T-helper 2 cell treated with Interferon-gamma antibody and Interleukin-4, amounts not matched to agents 100 ng/mL and 5 ng/mL, for 36 hours (primary cell): ENCODE measurements around the gene TSPAN9. TPM values are rescaled to one million over a fixed set of nuclear protein-coding genes. Genes with fewer than 3 reads are reported as not detected.

Source experiments
- intact Hi-C: fragments of 100-400 bp; cut with micrococcal nuclease; formaldehyde crosslinking; loops from one replicate; pipeline ENCODE4 v1.15.1; 2023
- total RNA-seq: library from RNA; stranded (reverse); gene quantifications from 2 replicates; pipeline ENCODE4 v1.2.3, GENCODE V29; 2022

Gene TSPAN9
- total RNA-seq, 1 donor from 2014 or later: not detected

DNA sequence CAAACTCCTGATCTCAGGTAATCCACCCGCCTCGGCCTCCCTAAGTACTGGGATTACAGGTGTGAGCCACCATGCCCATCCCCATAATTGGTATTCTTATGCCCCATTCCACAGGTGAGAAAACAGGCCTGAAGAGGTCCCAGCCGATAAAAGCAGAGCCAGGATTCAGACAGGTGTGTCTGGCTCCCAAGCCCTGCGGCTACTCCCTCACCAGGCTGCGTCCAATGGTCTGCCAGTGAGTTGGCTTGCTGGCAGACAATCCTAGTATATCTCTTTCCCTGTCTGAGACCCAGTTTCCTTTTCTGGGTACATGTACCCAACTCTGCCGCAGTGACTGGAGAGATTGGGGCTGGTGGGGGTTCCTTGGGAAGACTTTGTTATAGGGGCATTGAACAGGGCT, 1.9 kb upstream of the TSPAN9 start:
- intact Hi-C loops: no loop called here

- intact Hi-C loops: no loop called here
Measured at GRCh38 chr12:3077572-3078081, 448 bp downstream of the TSPAN9 start.

DNA sequence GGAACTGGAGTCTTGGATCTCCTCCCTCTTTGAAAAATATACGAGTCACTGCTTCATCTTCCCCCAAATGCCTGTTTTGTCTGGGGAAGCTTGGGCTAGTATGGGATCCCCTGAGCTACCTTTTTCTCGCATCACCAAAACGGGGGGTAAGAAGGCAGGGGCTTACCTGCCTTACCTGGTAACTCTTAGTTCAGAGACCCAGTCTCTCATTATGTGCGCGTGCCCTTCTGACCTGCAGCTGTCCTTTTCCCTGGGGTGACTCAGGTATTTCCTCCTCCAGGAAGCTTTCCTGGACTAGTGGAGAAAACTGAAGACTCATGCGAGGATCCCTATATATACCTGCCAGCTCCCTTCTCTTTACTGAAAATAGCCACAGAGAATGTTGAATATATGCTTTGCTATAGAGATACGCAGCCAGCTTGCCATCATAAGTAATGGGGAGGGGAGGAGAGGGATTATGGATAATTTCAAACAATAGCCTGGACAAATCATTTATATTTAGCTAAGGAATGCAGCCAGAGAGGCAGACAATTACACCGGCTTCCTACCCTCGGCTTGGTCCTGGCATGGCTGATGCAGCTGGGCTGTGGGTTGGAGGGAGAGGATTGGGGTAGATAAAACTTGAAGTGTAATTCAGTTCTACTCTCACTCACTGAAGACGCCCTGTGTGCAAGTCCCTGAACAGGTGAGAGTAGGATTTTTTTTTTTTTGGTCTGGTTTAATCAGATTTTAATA, 1.1 kb downstream of the TSPAN9 start:
- intact Hi-C loops: no loop called here

- intact Hi-C loops: no loop called here
Measured at GRCh38 chr12:3081091-3081490, 3.9 kb downstream of the TSPAN9 start.

- intact Hi-C loops: no loop called here
Measured at GRCh38 chr12:3081886-3082285, 4.7 kb downstream of the TSPAN9 start.

GRCh38 chr12:3083241-3083920, 6.2 kb downstream of the TSPAN9 start:
- intact Hi-C loops: no loop called here

DNA sequence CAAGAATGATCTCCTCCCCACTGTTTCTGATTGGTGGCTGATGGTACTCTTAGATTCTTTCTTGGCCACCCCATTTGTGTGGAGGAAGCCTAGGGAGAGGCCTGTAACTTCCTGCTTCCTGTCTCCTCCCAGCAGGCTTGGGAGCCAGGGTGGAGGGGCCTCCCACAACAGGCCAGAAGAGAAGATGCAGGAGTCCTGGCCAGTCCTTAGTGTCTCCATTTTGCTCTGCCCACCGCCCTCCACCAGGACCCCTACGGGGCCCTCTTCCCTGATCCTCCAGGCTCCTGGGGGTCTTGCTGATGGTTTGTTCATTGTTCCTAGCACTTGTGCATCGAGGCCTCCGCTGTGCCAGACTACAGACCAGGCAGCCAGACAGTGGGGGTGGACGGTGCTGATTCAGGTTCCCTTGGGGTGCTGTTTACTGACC, 6.8 kb downstream of the TSPAN9 start:
- intact Hi-C loops: no loop called here

GRCh38 chr12:3084742-3085141, 7.6 kb downstream of the TSPAN9 start:
- intact Hi-C loops: no loop called here

DNA sequence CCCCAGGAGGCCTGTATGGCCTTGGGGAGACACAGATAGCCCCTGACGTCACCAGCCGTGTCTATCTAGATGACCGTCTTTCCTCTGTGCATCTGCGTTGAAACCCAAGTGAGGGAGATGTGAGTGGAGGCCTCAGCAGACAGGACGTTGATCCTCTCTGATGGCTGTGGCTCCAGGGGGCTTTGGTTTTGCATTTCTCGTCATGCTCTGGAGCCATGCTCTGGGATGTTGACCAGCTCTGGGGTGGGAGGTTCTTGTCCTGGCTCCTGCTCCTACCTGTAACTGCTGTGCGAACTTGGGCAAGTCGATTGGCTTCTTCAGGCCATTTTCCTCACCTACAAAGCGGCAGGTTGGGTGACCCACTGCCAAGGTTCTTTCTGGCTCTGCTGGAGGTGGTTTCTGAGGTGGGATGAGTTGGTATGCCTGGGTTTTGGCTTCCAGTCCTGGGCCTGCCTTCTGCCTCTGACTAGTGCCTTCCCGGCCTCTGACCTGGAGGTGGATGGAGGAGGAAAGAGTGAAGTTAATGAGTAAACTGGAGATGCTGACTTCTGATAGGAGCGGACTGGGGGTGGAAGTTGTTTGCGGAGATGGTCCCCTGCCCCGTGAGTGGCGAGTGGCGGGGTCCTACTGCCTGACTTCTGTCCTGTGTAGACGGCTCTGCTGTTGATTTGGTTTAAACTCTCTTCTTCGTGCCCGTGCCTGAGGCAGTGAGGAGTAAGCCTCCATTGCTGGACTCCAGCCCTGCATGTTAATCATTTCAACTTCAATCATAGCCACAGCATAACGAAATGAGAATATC, 8.4 kb downstream of the TSPAN9 start:
- intact Hi-C loops: no loop called here

GRCh38 chr12:3086211-3086610, 9.0 kb downstream of the TSPAN9 start:
- intact Hi-C loops: no loop called here

DNA sequence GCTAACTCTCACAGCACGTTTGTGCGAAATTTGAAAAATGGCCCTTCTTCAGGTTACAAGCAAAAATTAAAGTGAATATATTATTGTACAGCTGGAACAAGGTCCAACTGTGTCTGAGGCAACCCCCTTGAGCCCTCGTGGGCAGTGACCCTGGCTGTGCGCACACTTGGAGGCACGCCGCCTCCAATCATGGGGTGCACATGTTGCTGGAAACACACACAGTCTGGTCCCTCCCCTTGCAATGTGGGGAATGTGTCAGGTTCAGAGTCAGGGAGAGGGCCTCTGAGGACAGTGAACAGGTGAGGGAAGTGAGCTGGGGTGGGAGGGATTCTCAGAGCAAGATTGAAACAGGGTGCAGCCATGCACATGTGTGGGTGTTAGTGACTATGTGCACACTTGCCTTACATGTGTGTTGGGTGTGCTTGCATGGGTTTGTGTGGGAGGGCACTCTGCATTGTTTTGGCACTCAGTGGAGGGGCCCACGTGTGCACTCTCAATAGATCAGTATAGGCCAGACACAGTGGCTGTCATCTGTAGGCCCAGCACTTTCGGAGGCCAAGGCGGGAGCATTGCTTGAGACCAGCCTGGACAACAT, 9.6 kb downstream of the TSPAN9 start:
- intact Hi-C loops: no loop called here

- intact Hi-C loops: no loop called here
Measured at GRCh38 chr12:3087758-3088650, 10.8 kb downstream of the TSPAN9 start.

- intact Hi-C loops: no loop called here
Measured at GRCh38 chr12:3089588-3089987, 12.4 kb downstream of the TSPAN9 start.

DNA sequence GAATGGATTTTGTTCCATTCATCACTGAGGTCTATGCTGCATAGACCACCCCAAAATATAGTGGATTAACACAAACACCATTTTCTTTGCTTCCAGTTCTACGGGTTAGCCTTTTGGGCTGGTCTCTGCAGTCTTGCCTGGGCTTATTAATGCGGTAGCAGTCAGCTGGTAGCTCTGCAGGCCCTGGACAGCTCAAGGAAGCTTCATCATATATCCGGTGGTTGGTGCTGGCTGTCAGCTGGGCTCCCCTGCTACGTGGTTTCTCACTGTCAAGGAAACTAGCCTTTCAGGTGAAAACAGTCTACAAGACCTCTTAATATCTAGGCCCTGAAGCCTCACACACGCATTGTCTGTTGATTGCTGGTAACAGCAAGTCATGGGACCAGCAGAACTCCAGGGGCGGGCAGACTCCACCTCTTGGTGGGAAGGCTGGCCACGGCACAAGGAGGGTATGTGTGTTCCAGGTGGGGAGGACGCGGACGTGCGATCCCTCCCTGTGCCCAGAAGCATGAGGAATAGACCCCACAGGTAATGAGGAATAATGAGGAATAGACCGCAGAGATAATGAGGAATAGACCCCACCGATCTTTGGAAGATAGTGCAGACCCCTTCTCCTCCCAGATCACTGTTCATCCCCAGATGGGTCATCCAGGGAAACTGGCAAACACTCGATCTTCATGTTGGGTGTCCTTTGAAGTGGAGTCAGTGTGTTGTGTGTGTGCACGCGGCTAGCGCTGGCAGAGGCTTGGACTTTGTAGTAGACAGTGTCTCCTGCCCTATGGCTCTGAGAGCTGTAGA, 13.3 kb downstream of the TSPAN9 start:
- intact Hi-C loops: no loop called here

- intact Hi-C loops: no loop called here
Measured at GRCh38 chr12:3091038-3091319, 13.8 kb downstream of the TSPAN9 start.

DNA sequence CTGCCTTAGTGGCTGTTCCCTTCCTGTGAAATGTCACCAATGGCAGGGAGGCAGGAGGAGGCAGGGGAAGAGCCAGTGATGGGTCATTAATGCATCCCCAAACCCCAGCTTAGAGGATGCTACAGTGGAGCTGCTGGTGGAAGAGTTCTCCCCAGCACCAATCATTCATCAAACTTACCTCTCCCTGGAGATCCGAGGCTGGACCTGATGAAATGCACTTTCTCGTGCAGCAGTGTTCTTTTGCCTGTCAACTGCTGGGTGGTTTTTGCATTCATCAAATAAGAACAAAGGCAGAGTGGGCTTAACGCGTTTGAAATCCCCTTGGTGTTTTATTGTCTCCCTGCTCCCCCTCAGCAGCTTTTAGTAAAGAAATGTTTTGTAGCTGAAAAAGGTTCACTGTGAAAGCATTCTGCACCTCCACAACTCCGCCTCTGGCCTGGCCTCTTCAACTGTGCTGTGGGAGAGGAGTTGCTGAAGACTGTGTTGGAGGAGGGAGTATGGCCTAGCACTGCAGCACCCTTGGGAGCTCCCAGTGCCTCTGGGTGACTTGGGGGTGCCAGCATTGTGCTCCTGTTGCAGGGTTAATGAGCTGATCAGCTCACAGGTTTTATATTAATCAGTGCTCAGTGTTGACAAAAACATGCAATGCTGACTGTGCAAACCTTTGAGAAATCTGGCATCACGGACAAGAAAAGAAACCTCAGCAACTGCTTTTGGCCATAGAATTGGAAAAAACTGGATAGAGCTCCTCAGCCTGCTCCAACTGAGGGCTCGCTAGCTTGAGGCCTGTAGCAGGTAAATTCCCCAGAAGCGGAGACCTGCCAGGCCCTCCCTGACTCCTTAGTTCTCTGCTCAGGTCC, 14.4 kb downstream of the TSPAN9 start:
- intact Hi-C loops: no loop called here

GRCh38 chr12:3092764-3093163, 15.6 kb downstream of the TSPAN9 start:
- intact Hi-C loops: no loop called here

- intact Hi-C loops: no loop called here
Measured at GRCh38 chr12:3097186-3097804, 20.1 kb downstream of the TSPAN9 start.

- intact Hi-C loops: no loop called here
Measured at GRCh38 chr12:3097836-3098235, 20.7 kb downstream of the TSPAN9 start.
